Effector CD4-positive, alpha-beta T cell (primary cell): ENCODE measurements around the gene RRH.
"Not testable (repeated sequence)": the region's sequence is repeated elsewhere in the genome, so short reads cannot be mapped to it uniquely, and the experiment has no call there.

Experiments used
- DNase-seq: peaks from one replicate; pipeline ENCODE4 v3.0.0-alpha.2; 2020

The RRH gene

GRCh38 chr4:109846395-109847098 is 18.8 kb downstream of the RRH start:
- no peak for DNase-seq

DNA sequence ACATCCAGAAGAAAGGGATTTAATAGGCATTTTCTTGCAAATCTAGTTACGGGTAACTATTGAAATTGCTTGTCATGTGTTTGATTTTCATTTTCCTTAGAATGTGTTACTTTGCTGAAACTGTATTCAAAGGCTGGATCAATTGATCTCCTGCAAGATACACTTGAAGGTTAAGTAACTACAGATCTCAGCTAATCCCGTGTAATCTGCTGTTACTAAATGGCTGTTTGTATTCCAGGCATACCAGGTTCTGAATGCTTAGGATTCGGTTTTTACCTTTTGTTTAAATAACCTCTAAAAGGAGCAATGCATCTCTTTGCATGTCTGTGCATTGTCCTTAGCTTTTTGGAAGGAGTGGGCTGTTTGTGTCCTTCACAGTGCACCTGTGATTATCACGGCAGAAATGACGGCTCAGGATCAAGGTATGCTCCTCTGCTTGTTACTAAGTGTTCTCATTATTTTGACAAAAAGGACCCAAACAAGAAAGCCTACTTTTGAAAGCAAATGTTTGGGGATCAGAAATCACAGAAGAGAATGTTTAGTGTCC is 20.2 kb downstream of the RRH start, which contains the start of gene LRIT3:
Gene LRIT3, plus strand, starts transcription at position 212 of the 547 bp plus-strand sequence. Its CDS starts 95 bp downstream, at position 307.
- no peak for DNase-seq

- DNase-seq: no peak
These were observed 20.7 kb downstream of the RRH start for GRCh38 chr4:109848501-109848900.

- no peak for DNase-seq
These were observed 22.8 kb downstream of the RRH start for GRCh38 chr4:109850601-109851000.

- DNase-seq: not testable (repeated sequence)
These were observed 31.9 kb downstream of the RRH start for GRCh38 chr4:109859426-109860300.

- no peak for DNase-seq
These were observed 33.5 kb downstream of the RRH start for GRCh38 chr4:109861271-109861670.

DNA sequence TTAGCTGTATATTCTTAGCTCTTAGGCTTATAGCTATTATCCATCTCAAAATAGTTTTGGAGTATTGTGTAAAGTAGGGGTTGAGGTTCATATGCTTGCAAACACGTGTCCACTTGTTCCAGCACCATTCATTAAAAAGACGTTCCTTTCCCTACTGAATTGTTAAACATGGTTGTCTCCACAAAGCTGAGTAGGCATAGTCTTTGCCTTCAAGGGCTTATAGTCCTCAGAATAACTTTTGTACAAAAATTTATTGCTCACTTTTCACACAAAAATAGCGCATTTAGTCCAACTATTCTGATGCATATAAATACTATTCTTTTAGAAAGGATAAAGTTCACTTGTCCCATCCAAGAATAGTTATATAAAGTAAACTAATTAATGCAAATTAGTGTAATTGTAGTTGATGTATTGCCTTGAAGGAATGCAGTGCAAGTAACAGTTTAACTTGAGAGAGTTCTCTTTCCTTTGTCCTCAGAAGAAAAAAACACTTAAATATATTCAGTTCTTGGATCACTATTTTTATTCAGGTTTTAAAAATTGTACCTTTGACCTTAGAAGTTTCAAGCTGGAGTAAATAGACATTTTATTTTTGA is 34.2 kb downstream of the RRH start:
- DNase-seq: no peak

DNA sequence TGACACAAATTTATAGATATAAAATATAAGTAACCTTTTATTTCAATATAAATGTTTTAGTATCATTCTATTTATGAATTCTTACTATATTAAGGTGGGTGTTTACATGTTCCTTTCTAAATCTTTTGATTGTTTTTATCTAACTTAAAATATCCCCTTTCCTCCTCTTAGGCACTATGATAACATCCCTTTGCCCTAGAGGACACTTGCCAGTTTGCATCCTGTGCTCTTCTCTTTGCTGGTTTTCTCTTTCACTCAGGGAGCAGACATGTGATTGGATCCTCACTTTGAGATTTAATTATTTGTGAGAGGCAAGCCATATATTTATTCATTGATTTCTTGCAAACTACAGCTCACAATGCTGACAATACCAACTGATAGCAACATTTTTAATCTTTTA is 36.4 kb downstream of the RRH start:
- DNase-seq: no peak

GRCh38 chr4:109870061-109870460 is 42.3 kb downstream of the RRH start:
- no peak for DNase-seq

GRCh38 chr4:109872065-109872464 is 44.3 kb downstream of the RRH start:
- no peak for DNase-seq

GRCh38 chr4:109872950-109873656 is 45.3 kb downstream of the RRH start:
- DNase-seq: no peak

DNA sequence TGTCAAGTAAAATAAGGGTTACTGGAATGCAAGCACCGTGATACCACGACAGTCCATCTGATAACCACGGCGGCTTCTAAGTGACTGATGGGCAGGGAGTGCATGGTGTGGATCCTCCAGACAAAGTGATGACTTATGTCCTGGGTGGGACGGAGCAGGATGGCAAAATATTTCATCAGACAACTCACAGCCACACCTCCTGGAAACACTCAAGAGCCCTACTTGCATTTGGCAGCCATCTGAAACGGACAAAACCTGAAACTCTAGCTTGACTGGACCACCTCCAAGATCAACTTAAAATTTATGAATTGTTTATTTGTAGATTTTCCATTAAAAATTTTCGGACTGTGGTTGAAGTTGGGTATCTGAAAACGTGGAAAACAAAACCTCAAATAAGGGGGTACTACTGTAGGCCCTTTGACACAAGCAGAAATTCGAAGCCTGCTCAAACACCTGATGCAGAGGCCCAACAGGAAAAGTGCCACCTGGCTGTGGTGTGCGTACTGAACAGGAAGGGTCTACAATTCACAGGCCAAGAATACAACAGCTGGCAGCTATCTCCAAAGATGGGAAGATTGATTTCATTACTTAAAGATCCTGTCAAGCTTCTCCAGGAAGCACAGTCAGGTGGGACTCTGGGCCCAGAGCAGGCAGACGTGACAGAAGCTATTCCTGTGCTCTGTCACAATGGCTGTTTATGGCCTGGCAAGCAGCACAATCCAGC is 46.2 kb downstream of the RRH start:
- DNase-seq: no peak

DNA sequence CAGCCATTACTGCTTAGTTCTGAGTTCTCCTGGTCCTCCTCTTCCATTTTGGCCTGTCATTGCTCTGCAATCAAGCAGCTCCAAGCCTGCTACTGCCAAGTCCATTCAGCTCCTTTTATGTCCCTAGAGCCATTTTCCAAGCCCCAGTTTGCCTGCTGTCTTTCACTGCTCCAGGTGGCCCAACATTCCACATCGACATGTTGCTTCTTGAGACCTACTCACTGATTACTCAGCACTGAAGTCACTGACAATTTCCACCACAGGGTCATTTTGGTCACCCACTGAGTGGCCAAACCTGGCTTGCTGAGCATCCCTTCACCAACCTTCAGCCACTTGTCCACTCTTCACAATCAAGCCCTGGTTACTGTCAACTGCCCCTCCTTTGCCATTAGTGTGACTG is 47.3 kb downstream of the RRH start:
- DNase-seq: no peak

DNA sequence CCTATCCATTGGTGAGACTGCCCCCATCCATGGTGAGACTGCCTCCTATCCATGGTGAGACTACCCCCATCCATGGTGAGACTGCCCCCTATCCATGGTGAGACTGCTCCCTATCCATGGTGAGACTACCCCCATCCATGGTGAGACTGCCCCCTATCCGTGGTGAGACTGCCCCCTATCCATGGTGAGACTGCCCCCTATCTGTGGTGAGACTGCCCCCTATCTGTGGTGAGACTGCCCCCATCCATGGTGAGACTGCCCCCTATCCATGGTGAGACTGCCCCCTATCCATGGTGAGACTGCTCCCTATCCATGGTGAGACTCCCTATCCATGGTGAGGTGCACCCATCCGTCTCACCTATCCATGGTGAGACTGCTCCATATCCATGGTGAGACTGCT is 47.8 kb downstream of the RRH start:
- not testable (repeated sequence) for DNase-seq

- DNase-seq: no peak
These were observed 49.0 kb downstream of the RRH start for GRCh38 chr4:109876634-109877265.

GRCh38 chr4:109877400-109877799 is 49.6 kb downstream of the RRH start:
- DNase-seq: no peak

DNA sequence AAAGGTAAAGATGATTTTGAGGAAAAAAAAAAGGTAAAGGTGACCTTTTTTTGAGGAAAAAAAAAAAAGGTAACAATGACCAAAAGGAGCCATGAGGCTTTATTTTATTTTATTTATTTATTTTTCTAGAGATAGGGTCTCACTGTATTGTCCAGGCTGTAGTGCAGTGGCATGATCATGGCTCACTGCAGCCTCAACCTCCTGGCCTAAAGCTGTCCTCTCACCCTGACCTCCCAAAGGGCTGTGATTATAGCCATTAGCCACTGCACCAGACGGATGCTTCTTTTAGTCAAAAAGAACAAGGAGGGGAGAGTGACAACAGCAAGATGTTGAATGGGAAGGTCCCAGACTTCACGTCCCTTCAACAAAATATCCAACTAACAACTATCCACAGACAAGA is 50.6 kb downstream of the RRH start:
- no peak for DNase-seq

GRCh38 chr4:109879081-109879480 is 51.3 kb downstream of the RRH start:
- DNase-seq: no peak

DNA sequence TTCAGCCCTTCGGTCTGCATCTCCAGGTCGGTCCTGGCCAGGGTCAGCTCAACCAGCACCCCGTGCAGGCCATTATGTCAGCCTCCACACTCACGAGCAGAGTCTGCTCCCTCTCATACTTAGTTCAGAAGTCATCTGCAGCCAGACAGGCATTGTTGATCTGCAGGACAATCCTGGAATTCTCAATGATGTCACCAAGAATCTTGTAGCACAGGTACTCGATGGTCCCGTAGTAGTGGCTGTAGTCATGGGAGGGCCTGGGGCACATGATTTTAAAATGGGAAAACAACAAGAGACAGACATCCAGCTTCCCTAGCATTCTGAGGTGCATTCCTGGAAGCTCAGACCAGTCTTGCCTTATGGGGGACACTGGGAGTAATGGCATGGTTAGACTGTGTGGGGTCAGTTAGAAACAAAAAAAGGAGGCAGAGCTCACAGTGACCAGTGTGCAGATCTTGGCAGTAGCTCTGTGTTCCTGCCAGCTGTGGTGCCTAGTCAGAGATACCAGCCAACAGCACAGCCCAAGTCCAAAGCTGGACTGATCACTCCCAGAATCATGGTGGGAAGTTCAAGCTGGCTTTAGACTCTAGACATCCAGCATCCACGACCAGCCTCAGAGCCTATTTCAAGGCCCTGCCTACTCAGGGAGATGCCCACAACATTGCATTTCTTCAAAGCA is 52.0 kb downstream of the RRH start:
- DNase-seq: no peak

GRCh38 chr4:109886303-109886702 is 58.5 kb downstream of the RRH start:
- DNase-seq: no peak

- DNase-seq: no peak
These were observed 59.3 kb downstream of the RRH start for GRCh38 chr4:109887071-109887470.
